ENCODE measurements around the gene SEC61B. TPM values are rescaled to one million over a fixed set of nuclear protein-coding genes. Genes with fewer than 3 reads are reported as not detected.

The SEC61B gene
- total RNA-seq, 6 experiments from 2014 or later: 85.1 to 158 (median 131) TPM

DNA sequence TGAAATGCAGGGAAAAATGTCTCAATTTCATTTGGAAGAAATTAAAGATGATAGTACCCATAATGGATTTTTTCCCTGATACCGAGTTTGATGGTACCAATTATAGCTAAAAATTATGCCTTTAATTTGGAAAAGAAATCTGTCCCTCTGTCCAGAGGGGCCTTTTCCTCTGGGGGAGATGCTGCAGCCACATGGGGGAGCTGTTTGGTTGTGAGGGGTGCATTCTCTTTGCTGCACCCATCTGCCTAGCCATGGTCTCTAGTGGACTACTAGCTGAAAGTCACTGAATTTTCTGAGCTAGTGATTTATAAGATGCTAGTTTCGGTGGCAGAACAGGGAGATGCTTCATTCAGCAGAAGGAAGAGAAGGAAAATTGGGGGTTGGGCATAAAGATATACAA, 9.6 kb downstream of the SEC61B start:
- Histone ChIP-seq H3K4me1 (no peaks in the 10 kb centered on the region), H3K4me3 (no peak overlapping the region), H3K27me3 (no peaks in the 10 kb centered on the region), H3K9me3 (no peaks in the 10 kb centered on the region), H3K36me3 (peaks cover 0 to 49% (median 16%) of the 10 kb centered on the region in 4 donors), H3K27ac (no peak overlapping the region)
- DNase-seq (no peak), ATAC-seq (peak in 3 of 4 donors; percentile 26 to 47 (median 44))
- intact Hi-C loops (cut with DNase I): no loop called here
- WGBS (ENCODE audit: insufficient coverage, low coverage, low lambda C conversion rate, missing lambda C conversion rate): 48% methylated on average over 2 of the region's 2 CpGs
- TF ChIP-seq, protein P1, sequence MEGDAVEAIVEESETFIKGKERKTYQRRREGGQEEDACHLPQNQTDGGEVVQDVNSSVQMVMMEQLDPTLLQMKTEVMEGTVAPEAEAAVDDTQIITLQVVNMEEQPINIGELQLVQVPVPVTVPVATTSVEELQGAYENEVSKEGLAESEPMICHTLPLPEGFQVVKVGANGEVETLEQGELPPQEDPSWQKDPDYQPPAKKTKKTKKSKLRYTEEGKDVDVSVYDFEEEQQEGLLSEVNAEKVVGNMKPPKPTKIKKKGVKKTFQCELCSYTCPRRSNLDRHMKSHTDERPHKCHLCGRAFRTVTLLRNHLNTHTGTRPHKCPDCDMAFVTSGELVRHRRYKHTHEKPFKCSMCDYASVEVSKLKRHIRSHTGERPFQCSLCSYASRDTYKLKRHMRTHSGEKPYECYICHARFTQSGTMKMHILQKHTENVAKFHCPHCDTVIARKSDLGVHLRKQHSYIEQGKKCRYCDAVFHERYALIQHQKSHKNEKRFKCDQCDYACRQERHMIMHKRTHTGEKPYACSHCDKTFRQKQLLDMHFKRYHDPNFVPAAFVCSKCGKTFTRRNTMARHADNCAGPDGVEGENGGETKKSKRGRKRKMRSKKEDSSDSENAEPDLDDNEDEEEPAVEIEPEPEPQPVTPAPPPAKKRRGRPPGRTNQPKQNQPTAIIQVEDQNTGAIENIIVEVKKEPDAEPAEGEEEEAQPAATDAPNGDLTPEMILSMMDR (IDR thresholded peaks at IDR 0.05): peak; percentile 9 to 48 (median 38)
- TF ChIP-seq POLR2A (IDR thresholded peaks at IDR 0.05): no peak

DNA sequence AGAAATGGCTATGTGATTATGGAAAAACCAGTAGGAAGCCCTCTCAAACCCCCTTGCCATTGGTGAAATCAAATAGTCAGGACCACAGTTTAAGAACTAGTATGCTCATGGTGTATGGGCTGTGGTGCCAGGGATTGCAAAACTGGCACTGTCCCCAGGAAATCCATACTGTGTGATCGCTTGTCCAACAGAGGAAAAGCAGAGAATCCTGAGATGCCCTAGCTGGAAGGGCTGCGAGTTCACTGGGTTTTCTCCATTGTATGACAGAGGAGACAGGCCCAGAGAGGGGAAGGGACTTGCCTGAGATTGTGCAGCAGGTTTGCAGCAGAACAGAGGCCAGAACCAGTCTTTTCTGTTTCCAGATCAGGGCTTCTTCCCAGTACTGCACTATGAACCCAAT, 12.5 kb downstream of the SEC61B start:
- ATAC-seq (no peak), DNase-seq (no peak)
- Histone ChIP-seq H3K4me3 (no peak overlapping the region), H3K4me1 (peaks cover 0 to 6% (median 0%) of the 10 kb centered on the region in 4 donors), H3K27ac (no peak overlapping the region), H3K36me3 (peaks cover 0 to 28% (median 5%) of the 10 kb centered on the region in 4 donors), H3K27me3 (no peaks in the 10 kb centered on the region), H3K9me3 (no peaks in the 10 kb centered on the region)
- intact Hi-C loops (cut with DNase I): no loop called here
- WGBS (ENCODE audit: insufficient coverage, low coverage, low lambda C conversion rate, missing lambda C conversion rate): no CpG with 5 or more reads among the region's 2 CpGs
- no peak for TF ChIP-seq POLR2A (IDR thresholded peaks at IDR 0.05)
- TF ChIP-seq, protein P1 (IDR thresholded peaks at IDR 0.05): no peak

DNA sequence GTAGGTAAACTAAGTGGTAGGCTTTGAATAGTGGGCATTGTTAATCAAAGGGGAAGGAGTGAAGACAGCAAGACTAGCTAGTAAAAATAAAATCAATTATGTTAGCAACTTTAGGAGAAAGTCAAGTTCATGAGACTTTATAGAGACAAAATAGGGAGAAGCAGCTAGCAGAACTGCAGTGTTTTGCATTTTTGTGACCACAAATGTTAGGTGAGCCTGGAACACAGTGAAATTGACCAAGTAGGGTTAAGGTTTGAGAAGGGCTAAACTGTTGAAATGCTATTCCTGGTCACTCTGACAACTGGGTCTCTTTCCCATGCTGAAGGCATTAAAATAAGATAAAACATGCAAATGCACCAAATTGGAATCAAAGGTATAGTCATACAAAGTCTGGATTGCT, 13.0 kb downstream of the SEC61B start:
- TF ChIP-seq POLR2A (IDR thresholded peaks at IDR 0.05): no peak
- TF ChIP-seq, protein P1 (IDR thresholded peaks at IDR 0.05): no peak
- no peak for DNase-seq
- H3K27ac ChIP-seq: no peak overlapping the region
- H3K4me3 ChIP-seq: no peak overlapping the region
- no peaks in the 10 kb centered on the region for H3K27me3 ChIP-seq
- no peak for ATAC-seq
- H3K9me3 ChIP-seq: no peaks in the 10 kb centered on the region
- peaks cover 0 to 25% (median 3%) of the 10 kb centered on the region in 4 donors for H3K36me3 ChIP-seq
- H3K4me1 ChIP-seq: peaks cover 0 to 9% (median 0%) of the 10 kb centered on the region in 4 donors
- intact Hi-C loops (cut with DNase I): no loop called here

GRCh38 chr9:99235926-99236634, 14.0 kb downstream of the SEC61B start:
- Histone ChIP-seq H3K4me1 (peaks cover 0 to 10% (median 0%) of the 10 kb centered on the region in 4 donors), H3K9me3 (no peaks in the 10 kb centered on the region), H3K27ac (no peak overlapping the region), H3K36me3 (peaks cover 0 to 14% (median 0%) of the 10 kb centered on the region in 4 donors), H3K4me3 (no peak overlapping the region), H3K27me3 (no peaks in the 10 kb centered on the region)
- DNase-seq: no peak
- intact Hi-C loops (cut with DNase I): no loop called here
- 65% methylated on average over 7 of the region's 7 CpGs for WGBS (ENCODE audit: insufficient coverage, low coverage, low lambda C conversion rate, missing lambda C conversion rate)
- no peak for TF ChIP-seq POLR2A (IDR thresholded peaks at IDR 0.05)
- TF ChIP-seq, protein P1 (IDR thresholded peaks at IDR 0.05): no peak
- ATAC-seq: no peak

Measured in right lobe of liver (tissue), 6 donors.